ENCODE data around the gene LRRC43.
A peak's percentile ranks its signal among the peaks of the same experiment; 100 is the strongest.
"Not testable (repeated sequence)": the region's sequence is repeated elsewhere in the genome, so short reads cannot be mapped to it uniquely, and the experiment has no call there.

Gene LRRC43

GRCh38 chr12:122202017-122202416 lies 19.1 kb downstream of the LRRC43 start:
- no peak overlapping the region for H3K4me3 ChIP-seq (ENCODE audit: low read length)
- TF ChIP-seq CTCF (conservative IDR thresholded peaks at IDR 0.05; ENCODE audit: low read length): no peak
- DNase-seq (ENCODE audit: low read depth): no peak

- not testable (repeated sequence) for DNase-seq (ENCODE audit: low read depth)
- peak overlapping the region; percentile 65 for H3K4me3 ChIP-seq (ENCODE audit: low read length)
These were observed 19.9 kb downstream of the LRRC43 start for GRCh38 chr12:122202811-122203210.

GRCh38 chr12:122203301-122204166 lies 20.6 kb downstream of the LRRC43 start, which contains the start of gene B3GNT4:
TSS of gene B3GNT4 (plus strand) at chr12:122203709. CDS start at chr12:122204619, 910 bp downstream.
- TF ChIP-seq CTCF (conservative IDR thresholded peaks at IDR 0.05; ENCODE audit: low read length): no peak
- peak within 1 kb of the TSS; percentile 65 for H3K4me3 ChIP-seq (ENCODE audit: low read length)
- DNase-seq (ENCODE audit: low read depth): peak; percentile 27

GRCh38 chr12:122204167-122205052 lies 21.5 kb downstream of the LRRC43 start:
- H3K4me3 ChIP-seq (ENCODE audit: low read length): peak overlapping the region; percentile 26
- no peak for TF ChIP-seq CTCF (conservative IDR thresholded peaks at IDR 0.05; ENCODE audit: low read length)
- no peak for DNase-seq (ENCODE audit: low read depth)

- no peak overlapping the region for H3K4me3 ChIP-seq (ENCODE audit: low read length)
- no peak for TF ChIP-seq CTCF (conservative IDR thresholded peaks at IDR 0.05; ENCODE audit: low read length)
- no peak for DNase-seq (ENCODE audit: low read depth)
These were observed 22.4 kb downstream of the LRRC43 start for GRCh38 chr12:122205053-122205925.

- TF ChIP-seq CTCF (conservative IDR thresholded peaks at IDR 0.05; ENCODE audit: low read length): no peak
- H3K4me3 ChIP-seq (ENCODE audit: low read length): no peak overlapping the region
- no peak for DNase-seq (ENCODE audit: low read depth)
These were observed 23.4 kb downstream of the LRRC43 start for GRCh38 chr12:122206111-122206881.

Measured in AG10803 (cell line).